GM12878 (cell line): ENCODE data around the gene CTDSP1. TPM values are rescaled to one million over a fixed set of nuclear protein-coding genes. Genes with fewer than 3 reads are reported as not detected.

Experiments used
- ATAC-seq: fragments of 200-7000 bp; cut with Tn5 transposase; 3 replicates; pipeline ENCODE4 v1.9.1; 2020; ENCODE audit warnings: mild to moderate bottlenecking, moderate library complexity
- BruUV-seq: library from RNA; stranded (reverse); fragments of 400-500 nt; replicated peaks from 2 replicates; lab custom pipeline; 2021; lab: Mats Ljungman, UMichigan
- CTCF ChIA-PET: fragments of 300-600 bp; sonication (Branson Sonifier 250); formaldehyde crosslinking; extraction: SDS; loops from one replicate; lab custom pipeline; 2021; ENCODE audit warnings: inconsistent platforms; lab: Yijun Ruan, JAX
- POLR2A ChIA-PET: fragments of 350-600 bp; formaldehyde crosslinking; extraction: SDS; loops from one replicate; lab custom pipeline; 2021; ENCODE audit warnings: inconsistent platforms; lab: Charles Lee
- RAD21 ChIA-PET: fragments of 300-600 bp; sonication (Branson Sonifier 250); formaldehyde crosslinking; loops from one replicate; lab custom pipeline; 2023; ENCODE audit warnings: antibody characterized with exemption; ENCODE audit not compliant: unreplicated experiment; lab: Charles Lee
- SMC1A ChIA-PET: fragments of 300-600 bp; sonication (Branson Sonifier 250); formaldehyde crosslinking; loops from one replicate; lab custom pipeline; 2023; ENCODE audit not compliant: unreplicated experiment, uncharacterized antibody; lab: Charles Lee
- DNase-seq: peaks from one replicate; pipeline ENCODE4 v3.0.0-alpha.2; 2011; ENCODE audit warnings: low read depth, low spot score
- FAIRE-seq: peaks from 3 replicates; lab custom pipeline; 2011; peaks lifted over from hg19 to GRCh38; lab: Jason Lieb, UNC
- H2AFZ ChIP-seq: 2 replicates; pipeline ENCODE4 v1.6.0; 2011; ENCODE audit warnings: low read depth, low read length, control low read depth; ENCODE audit not compliant: control insufficient read depth
- H3K27ac ChIP-seq: 2 replicates; pipeline ENCODE4 v1.5.1; 2011; ENCODE audit warnings: control low read depth; ENCODE audit not compliant: control insufficient read depth, insufficient read depth
- H3K27me3 ChIP-seq, 2 experiments: replicated peaks in 1 of 2; 2 replicates each; pipeline versions ENCODE4 v1.6.0 to v1.6.1; 2011; ENCODE audit warnings: low read length in 1 of 2; ENCODE audit not compliant: control insufficient read depth in 2 of 2, insufficient read depth in 2 of 2
- H3K36me3 ChIP-seq, 2 experiments: 2 replicates each; pipeline ENCODE4 v1.5.1; 2011; ENCODE audit warnings: low read length in 1 of 2; ENCODE audit not compliant: control insufficient read depth in 2 of 2, insufficient read depth in 2 of 2
- H3K4me1 ChIP-seq: 2 replicates; pipeline ENCODE4 v1.6.1; 2011; ENCODE audit warnings: mild to moderate bottlenecking, low read length, moderate library complexity, mixed read lengths; ENCODE audit not compliant: control insufficient read depth, insufficient read depth
- H3K4me2 ChIP-seq: 2 replicates; pipeline ENCODE4 v1.6.0; 2011; ENCODE audit warnings: control low read depth; ENCODE audit not compliant: control insufficient read depth, insufficient read depth
- H3K4me3 ChIP-seq: fragments of 200-600 bp; sonication (generic); 2 replicates; pipeline ENCODE4 v1.5.1; 2016
- H3K79me2 ChIP-seq: 2 replicates; pipeline ENCODE4 v1.6.0; 2011; ENCODE audit warnings: low read length; ENCODE audit not compliant: control insufficient read depth, insufficient read depth
- H3K9ac ChIP-seq: 2 replicates; pipeline ENCODE4 v1.8.0; 2011; ENCODE audit warnings: low read length, control low read depth, mixed read lengths; ENCODE audit not compliant: control insufficient read depth, insufficient read depth
- H3K9me3 ChIP-seq: replicated peaks from 3 replicates; pipeline ENCODE4 v1.5.1; 2011; ENCODE audit warnings: mild to moderate bottlenecking, low read length; ENCODE audit not compliant: control insufficient read depth, insufficient read depth
- H4K20me1 ChIP-seq: 2 replicates; pipeline ENCODE4 v1.6.0; 2011; ENCODE audit not compliant: control insufficient read depth, insufficient read depth
- BCLAF1 ChIP-seq: fragments of 450-650 bp; IDR thresholded peaks from 2 replicates; pipeline ENCODE4 v1.6.1; 2017; ENCODE audit warnings: antibody characterized with exemption, mild to moderate bottlenecking, moderate library complexity
- DPF2 ChIP-seq: fragments of 450-650 bp; IDR thresholded peaks from 2 replicates; pipeline ENCODE4 v1.6.1; 2017; ENCODE audit warnings: mild to moderate bottlenecking
- E4F1 ChIP-seq: fragments of 450-650 bp; IDR thresholded peaks from 2 replicates; pipeline ENCODE4 v1.6.1; 2018; ENCODE audit warnings: borderline replicate concordance, mild to moderate bottlenecking; ENCODE audit not compliant: partially characterized antibody
- GABPA ChIP-seq: IDR thresholded peaks from 2 replicates; pipeline ENCODE4 v1.6.1; 2014; ENCODE audit warnings: antibody characterized with exemption, low read depth, mild to moderate bottlenecking, inconsistent platforms
- GATAD2B ChIP-seq: fragments of 450-650 bp; conservative IDR thresholded peaks from 2 replicates; pipeline ENCODE4 v1.6.1; 2017; ENCODE audit warnings: low read depth, mild to moderate bottlenecking, moderate library complexity
- HDGF ChIP-seq: fragments of 450-650 bp; IDR thresholded peaks from 2 replicates; pipeline ENCODE4 v1.6.1; 2016; ENCODE audit warnings: antibody characterized with exemption
- NRF1 ChIP-seq: conservative IDR thresholded peaks from 2 replicates; pipeline ENCODE4 v1.6.1; 2011; ENCODE audit warnings: mild to moderate bottlenecking, low read depth, low read length, improper control_type of control experiment
- PAX5 ChIP-seq: IDR thresholded peaks from 2 replicates; pipeline ENCODE4 v1.6.1; 2011; ENCODE audit warnings: low read depth, low read length, borderline replicate concordance
- POLR2AphosphoS2 ChIP-seq: IDR thresholded peaks from 2 replicates; pipeline ENCODE4 v1.6.1; 2011; ENCODE audit warnings: low read depth, mild to moderate bottlenecking, low read length, improper control_type of control experiment, moderate library complexity
- RAD51 ChIP-seq: fragments of 450-650 bp; IDR thresholded peaks from 2 replicates; pipeline ENCODE4 v1.6.1; 2016; ENCODE audit warnings: moderate library complexity, mild to moderate bottlenecking, inconsistent platforms
- SIN3A ChIP-seq: IDR thresholded peaks from 2 replicates; pipeline ENCODE4 v1.6.1; 2012; ENCODE audit warnings: low read depth, low read length, improper control_type of control experiment
- TAF1 ChIP-seq: IDR thresholded peaks from 2 replicates; pipeline ENCODE4 v1.6.1; 2011; ENCODE audit warnings: mild to moderate bottlenecking, low read depth, low read length, borderline replicate concordance
- ZBED1 ChIP-seq: IDR thresholded peaks from 2 replicates; pipeline ENCODE4 v1.6.1; 2016; ENCODE audit warnings: borderline replicate concordance
- ZNF217 ChIP-seq: fragments of 450-650 bp; IDR thresholded peaks from 2 replicates; pipeline ENCODE4 v1.6.1; 2017; ENCODE audit warnings: antibody characterized with exemption, mild to moderate bottlenecking
- ZNF274 ChIP-seq: IDR thresholded peaks from one replicate; pipeline ENCODE4 v1.8.0; 2011; ENCODE audit not compliant: insufficient read length, insufficient read depth
- ZNF622 ChIP-seq: fragments of 450-650 bp; IDR thresholded peaks from 2 replicates; pipeline ENCODE4 v1.6.1; 2017; ENCODE audit warnings: mild to moderate bottlenecking, inconsistent platforms
- WGBS: methylation state at CpG from one replicate; pipeline ENCODE4 v1.1.6; 2016; ENCODE audit warnings: low lambda C conversion rate; ENCODE audit not compliant: insufficient replicate concordance, insufficient coverage; ENCODE audit errors: missing lambda C conversion rate; 5-methylcytosine and 5-hydroxymethylcytosine counted together
- in situ Hi-C: fragments of 300-500 bp; cut with MboI; formaldehyde crosslinking; loops from 9 replicates; pipeline ENCODE4 v1.14.3; 2018; ENCODE audit warnings: mixed read lengths
- intact Hi-C: fragments of 100-400 bp; cut with micrococcal nuclease; formaldehyde crosslinking; loops from one replicate; pipeline ENCODE4 v1.14.2; 2022; ENCODE audit not compliant: unreplicated experiment
- polyA plus RNA-seq, 11 experiments: library from polyadenylated mRNA; depleted of rRNA in 4 of 11; unstranded in 6 of 11; stranded (reverse) in 5 of 11; fragments of >200 nt; fragmentation: Nextera tagmentation in 4 of 11; fragmentation: Illumina TruSeq in 1 of 11; extraction: Ambion mirVana in 4 of 11; extraction: Trizol in 1 of 11; gene quantifications; 1 replicate in 1 of 11; 2 replicates in 10 of 11; pipeline versions ENCODE4 v1.2.1 to v1.2.3, GENCODE V29; 2011 to 2016; ENCODE audit warnings: inconsistent platforms in 2 of 11, missing spikeins in 2 of 11, low read depth in 1 of 11
- total RNA-seq, 4 experiments: library from RNA; depleted of rRNA in 3 of 4; stranded (reverse); fragments of >200 nt in 3 of 4; fragmentation: Illumina TruSeq in 1 of 4; extraction: Trizol in 1 of 4; gene quantifications; 2 replicates each; pipeline versions ENCODE4 v1.2.1 to v1.2.3, GENCODE V29; 2013 to 2021
- TF ChIP-seq, protein P1 (sequence below): fragments of 450-650 bp; IDR thresholded peaks from 2 replicates; pipeline ENCODE4 v1.6.1; 2014; ENCODE audit warnings: mild to moderate bottlenecking

Gene CTDSP1
- total and polyA plus RNA-seq, 10 of the 15 experiments (the other 5 are each of a cell fraction or from before 2014, with no cell fraction given), result 3.0 to 75.9 (median 34.4) TPM

GRCh38 chr2:218452079-218452478 lies 52.4 kb downstream of the CTDSP1 start:
- in situ Hi-C loops, result no loop called here
- H2AFZ ChIP-seq, result no peak overlapping the region
- H3K36me3 ChIP-seq, result peaks cover 5 to 22% of the 10 kb centered on the region in 2 experiments
- no peak for FAIRE-seq
- POLR2A ChIA-PET, result interaction anchor here (1.7 kb wide), 1 partner anchor 10 kb away, joined by 4 read pairs; no protein-coding TSS in a partner anchor
- WGBS, result 92% methylated on average over 1 of the region's 1 CpG
- H3K27me3 ChIP-seq, result no peaks in the 10 kb centered on the region
- no peaks in the 10 kb centered on the region for H4K20me1 ChIP-seq
- H3K4me3 ChIP-seq, result no peak overlapping the region
- H3K9ac ChIP-seq, result no peak overlapping the region
- H3K4me2 ChIP-seq, result no peak overlapping the region
- no TSS peak for BruUV-seq
- H3K9me3 ChIP-seq, result no peaks in the 10 kb centered on the region; the same call in 2 of the 3 replicates
- H3K4me1 ChIP-seq, result no peaks in the 10 kb centered on the region
- intact Hi-C loops, result no loop called here
- RAD21 ChIA-PET, result no interaction called here
- SMC1A ChIA-PET, result no interaction called here
- H3K79me2 ChIP-seq, result no peaks in the 10 kb centered on the region
- no peak for DNase-seq
- H3K27ac ChIP-seq, result no peak overlapping the region
- TF ChIP-seq RAD51 (no peak), E4F1 (no peak), NRF1 (no peak), TAF1 (no peak), GATAD2B (no peak), ZNF274 (no peak), ZNF622 (no peak), SIN3A (no peak), ZNF217 (no peak), ZBED1 (no peak), PAX5 (no peak), POLR2AphosphoS2 (no peak), DPF2 (no peak), HDGF (no peak), BCLAF1 (no peak), GABPA (no peak)
- TF ChIP-seq, protein P1, sequence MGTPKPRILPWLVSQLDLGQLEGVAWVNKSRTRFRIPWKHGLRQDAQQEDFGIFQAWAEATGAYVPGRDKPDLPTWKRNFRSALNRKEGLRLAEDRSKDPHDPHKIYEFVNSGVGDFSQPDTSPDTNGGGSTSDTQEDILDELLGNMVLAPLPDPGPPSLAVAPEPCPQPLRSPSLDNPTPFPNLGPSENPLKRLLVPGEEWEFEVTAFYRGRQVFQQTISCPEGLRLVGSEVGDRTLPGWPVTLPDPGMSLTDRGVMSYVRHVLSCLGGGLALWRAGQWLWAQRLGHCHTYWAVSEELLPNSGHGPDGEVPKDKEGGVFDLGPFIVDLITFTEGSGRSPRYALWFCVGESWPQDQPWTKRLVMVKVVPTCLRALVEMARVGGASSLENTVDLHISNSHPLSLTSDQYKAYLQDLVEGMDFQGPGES, result no peak
- no peak for ATAC-seq
- CTCF ChIA-PET, result no interaction called here
